ENCODE measurements around the gene CAB39.

CAB39 gene

DNA sequence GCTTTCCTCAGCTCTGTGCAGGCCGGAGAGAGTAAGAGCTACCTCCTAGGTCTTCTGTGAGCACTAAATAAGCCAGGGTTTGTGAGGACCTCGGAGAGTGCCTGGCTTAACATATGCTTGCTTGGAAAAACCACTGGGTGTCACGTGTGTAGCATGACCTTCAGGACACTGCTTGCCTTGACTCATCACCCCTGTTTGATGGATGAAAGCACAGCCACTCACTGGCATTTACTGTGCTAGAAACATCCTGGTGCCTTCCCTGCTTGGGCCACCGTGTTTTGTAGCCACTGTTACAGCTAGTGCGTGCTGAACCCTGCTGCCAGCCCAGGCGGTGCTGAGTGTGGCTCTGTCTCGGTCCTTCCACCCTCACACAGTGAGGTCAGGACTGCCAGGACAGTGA, 117.3 kb downstream of the CAB39 start:
- TF ChIP-seq, protein P1, sequence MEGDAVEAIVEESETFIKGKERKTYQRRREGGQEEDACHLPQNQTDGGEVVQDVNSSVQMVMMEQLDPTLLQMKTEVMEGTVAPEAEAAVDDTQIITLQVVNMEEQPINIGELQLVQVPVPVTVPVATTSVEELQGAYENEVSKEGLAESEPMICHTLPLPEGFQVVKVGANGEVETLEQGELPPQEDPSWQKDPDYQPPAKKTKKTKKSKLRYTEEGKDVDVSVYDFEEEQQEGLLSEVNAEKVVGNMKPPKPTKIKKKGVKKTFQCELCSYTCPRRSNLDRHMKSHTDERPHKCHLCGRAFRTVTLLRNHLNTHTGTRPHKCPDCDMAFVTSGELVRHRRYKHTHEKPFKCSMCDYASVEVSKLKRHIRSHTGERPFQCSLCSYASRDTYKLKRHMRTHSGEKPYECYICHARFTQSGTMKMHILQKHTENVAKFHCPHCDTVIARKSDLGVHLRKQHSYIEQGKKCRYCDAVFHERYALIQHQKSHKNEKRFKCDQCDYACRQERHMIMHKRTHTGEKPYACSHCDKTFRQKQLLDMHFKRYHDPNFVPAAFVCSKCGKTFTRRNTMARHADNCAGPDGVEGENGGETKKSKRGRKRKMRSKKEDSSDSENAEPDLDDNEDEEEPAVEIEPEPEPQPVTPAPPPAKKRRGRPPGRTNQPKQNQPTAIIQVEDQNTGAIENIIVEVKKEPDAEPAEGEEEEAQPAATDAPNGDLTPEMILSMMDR (IDR thresholded peaks at IDR 0.05; ENCODE audit: low read depth, low read length, missing control alignments), result no peak
- DNase-seq (ENCODE audit: extremely low read depth, low read depth), result no peak

DNA sequence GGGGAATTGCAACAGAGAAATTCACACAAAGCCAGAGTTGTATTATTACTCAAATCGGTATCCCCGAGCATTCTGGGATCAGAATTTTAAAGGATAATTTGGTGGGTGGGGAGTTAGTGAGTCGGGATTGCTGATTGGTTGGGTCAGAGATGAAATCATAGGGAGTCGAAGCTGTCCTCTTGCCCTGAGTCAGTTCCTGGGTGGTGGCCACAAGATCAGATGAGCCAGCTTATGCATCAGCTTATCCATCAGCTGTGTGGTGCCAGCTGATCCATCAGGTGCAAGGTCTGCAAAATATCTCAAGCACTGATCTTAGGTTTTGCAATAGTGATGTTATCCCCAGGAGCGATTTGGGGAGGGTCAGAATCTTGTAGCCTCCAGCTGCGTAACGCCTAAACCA, 117.8 kb downstream of the CAB39 start:
- DNase-seq (ENCODE audit: extremely low read depth, low read depth), result no peak
- no peak overlapping the region for H3K4me3 ChIP-seq (replicated peaks; ENCODE audit: low read depth, low read length)
- TF ChIP-seq, protein P1 (IDR thresholded peaks at IDR 0.05; ENCODE audit: low read depth, low read length, missing control alignments), result no peak

More for the DNA sequence above, 117.3 kb downstream of the CAB39 start:
- no peak overlapping the region for H3K4me3 ChIP-seq (replicated peaks; ENCODE audit: low read depth, low read length)

DNA sequence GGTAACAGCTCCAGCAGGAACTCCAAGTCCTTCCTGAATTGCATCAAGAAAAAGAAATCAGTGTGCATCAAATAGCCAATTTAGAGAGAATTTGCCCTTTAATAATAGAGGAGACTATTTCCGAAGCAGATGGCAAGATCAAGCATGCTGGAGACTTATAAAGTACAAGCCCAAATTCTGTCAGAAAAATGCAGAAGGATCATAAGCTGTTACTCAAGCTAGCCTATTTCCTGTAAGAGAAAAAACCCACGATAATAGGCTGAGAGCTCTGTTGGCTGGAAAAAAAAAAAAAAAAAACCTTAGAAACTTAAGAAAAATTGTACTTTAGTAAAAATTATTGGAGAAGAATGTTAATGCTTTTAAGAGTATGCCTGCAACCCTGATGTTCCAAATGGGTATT, 127.7 kb downstream of the CAB39 start:
- no peak for DNase-seq (ENCODE audit: extremely low read depth, low read depth)
- TF ChIP-seq, protein P1 (IDR thresholded peaks at IDR 0.05; ENCODE audit: low read depth, low read length, missing control alignments), result no peak
- no peak overlapping the region for H3K4me3 ChIP-seq (replicated peaks; ENCODE audit: low read depth, low read length)

DNA sequence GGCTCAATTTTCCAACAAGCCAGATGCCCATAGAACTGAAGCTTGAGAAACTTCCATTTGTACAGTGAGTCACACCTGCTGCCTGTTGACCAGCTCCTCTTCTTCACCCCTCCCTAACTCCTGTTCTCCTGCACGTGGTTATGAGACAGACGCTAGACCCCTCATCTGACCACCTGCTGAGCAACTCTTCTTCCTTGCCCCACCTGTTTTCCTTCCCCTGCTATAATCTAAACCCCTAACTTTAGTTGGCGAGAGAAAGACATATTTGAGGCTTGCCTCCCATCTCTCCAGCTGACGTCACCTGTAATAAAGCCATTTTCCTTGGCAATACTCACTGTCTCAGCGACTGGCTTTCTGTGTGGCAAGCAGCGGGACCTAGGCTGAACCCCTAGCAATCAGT, 129.8 kb downstream of the CAB39 start:
- DNase-seq (ENCODE audit: extremely low read depth, low read depth), result no peak
- no peak overlapping the region for H3K4me3 ChIP-seq (replicated peaks; ENCODE audit: low read depth, low read length)
- TF ChIP-seq, protein P1 (IDR thresholded peaks at IDR 0.05; ENCODE audit: low read depth, low read length, missing control alignments), result no peak

DNA sequence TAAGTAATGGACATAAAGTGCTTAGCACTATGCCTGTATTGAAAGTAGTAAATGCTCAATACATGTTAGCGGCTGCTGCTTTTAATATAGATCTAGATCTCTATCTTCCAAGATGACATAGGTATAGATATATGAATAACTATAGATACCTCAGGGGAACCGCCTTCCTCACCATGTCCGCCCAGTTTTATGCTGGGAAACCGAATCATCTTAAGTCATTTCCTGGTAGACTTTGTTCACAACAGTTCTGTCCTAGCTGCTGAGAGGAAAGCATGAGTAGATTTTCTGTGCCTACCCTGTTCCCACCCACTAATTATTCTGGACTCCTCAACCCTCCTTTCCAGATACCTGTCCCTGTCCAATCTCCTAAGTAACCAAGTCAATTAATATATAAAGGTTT, 130.5 kb downstream of the CAB39 start:
- TF ChIP-seq, protein P1 (IDR thresholded peaks at IDR 0.05; ENCODE audit: low read depth, low read length, missing control alignments), result no peak
- DNase-seq (ENCODE audit: extremely low read depth, low read depth), result no peak
- H3K4me3 ChIP-seq (replicated peaks; ENCODE audit: low read depth, low read length), result no peak overlapping the region

DNA sequence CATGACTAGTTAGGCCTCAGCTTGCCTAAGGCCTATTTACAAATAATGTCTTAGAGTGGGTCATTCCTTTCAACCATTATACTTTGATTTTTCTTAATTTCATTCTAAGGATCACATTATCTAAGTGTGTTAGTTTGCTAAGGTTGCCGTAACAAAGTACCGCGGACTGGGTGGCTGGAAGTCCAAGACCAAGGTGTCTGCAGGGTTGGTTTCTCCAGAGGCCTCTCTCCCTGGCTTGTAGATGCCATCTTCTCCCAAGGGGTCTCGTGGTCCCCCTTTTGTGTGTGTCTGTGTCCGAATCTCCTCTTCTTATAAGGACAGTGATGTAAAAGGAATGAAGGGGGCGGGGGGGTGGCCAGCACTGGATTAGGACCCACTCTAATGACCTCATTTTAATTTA, 133.7 kb downstream of the CAB39 start:
- DNase-seq (ENCODE audit: extremely low read depth, low read depth), result no peak
- no peak overlapping the region for H3K4me3 ChIP-seq (replicated peaks; ENCODE audit: low read depth, low read length)
- TF ChIP-seq, protein P1 (IDR thresholded peaks at IDR 0.05; ENCODE audit: low read depth, low read length, missing control alignments), result no peak

DNA sequence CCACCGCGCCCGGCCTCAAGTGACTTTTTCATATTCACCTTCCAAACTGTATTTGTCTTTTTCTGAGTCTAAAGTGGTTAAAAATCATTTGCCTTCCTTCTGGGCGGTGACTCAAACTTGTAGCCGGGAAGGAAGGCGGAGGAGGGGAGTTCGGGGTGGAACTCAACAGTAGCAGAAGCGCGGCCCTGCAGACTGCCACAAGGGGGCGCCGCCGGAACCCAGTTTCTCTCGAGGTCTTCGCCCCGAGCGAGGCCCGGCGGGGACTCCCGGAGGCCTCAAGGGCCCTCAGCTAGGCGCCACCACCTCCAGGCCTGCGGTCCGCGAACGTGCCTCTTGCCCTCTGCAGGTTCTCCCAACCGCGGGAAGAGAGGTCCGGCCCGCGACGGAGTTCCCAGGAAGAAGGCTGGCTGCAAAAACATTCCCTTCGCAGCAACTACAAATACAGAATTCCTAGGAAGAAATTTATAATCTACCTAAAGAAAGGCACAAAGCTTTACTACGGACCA, 135.3 kb downstream of the CAB39 start:
- peak; percentile 11 for DNase-seq (ENCODE audit: extremely low read depth, low read depth)
- no peak overlapping the region for H3K4me3 ChIP-seq (replicated peaks; ENCODE audit: low read depth, low read length)

More for the DNA sequence above, 135.3 kb downstream of the CAB39 start:
- TF ChIP-seq, protein P1 (IDR thresholded peaks at IDR 0.05; ENCODE audit: low read depth, low read length, missing control alignments), result peak; percentile 68
